Measurements from ENCODE around the gene CCDC89.
A peak's percentile ranks its signal among the peaks of the same experiment; 100 is the strongest.
"Not testable (repeated sequence)": the region's sequence is repeated elsewhere in the genome, so short reads cannot be mapped to it uniquely, and the experiment has no call there.

CCDC89 gene

DNA sequence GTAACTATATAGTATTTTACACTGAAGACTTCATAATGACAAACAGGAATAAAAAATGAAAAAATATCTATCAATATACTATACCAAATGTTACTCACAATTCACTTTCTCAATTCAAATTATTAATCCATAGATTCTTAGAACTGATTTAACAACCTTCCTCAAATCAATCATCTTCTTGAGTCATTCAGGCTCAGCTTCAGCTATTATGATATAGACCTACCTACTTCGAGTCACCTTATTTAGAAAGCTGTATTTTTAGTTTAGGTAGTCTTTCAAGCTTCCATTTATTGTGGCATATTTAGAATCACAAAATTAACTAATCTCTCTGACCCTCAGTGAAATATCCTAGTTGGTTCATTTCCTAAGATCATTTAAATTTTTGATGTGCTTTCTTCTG lies 29.2 kb downstream of the CCDC89 start:
- H3K9me3 Mint-ChIP-seq, result no peaks in the 10 kb centered on the region
- H3K4me1 Mint-ChIP-seq (ENCODE audit: low read depth in 2 of 2), result peaks cover 20 to 48% of the 10 kb centered on the region in 2 donors
- no peak for ATAC-seq (replicated peaks)
- H3K36me3 Mint-ChIP-seq (ENCODE audit: insufficient read depth), result peaks cover 70% of the 10 kb centered on the region
- no peak for DNase-seq
- no peak overlapping the region for H3K4me3 Mint-ChIP-seq
- H3K27me3 Mint-ChIP-seq, result no peaks in the 10 kb centered on the region
- peak overlapping the region; percentile 49 to 65 for H3K27ac Mint-ChIP-seq

DNA sequence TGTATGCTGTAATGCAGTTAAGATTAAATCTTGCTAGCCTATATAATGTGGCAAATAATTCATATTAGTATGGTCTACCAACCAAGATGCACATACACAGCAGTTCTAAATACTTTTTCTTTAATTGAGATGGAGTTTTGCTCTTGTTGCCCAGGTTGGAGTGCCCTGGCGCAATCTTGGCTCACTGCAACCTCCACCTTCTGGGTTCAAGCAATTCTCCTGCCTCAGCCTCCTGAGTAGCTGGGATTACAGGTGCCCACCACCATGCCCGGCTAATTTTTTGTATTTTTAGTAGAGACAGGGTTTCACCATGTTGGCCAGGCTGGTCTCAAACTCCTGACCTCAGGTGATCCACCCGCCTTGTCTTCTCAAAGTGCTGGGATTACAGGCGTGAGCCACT lies 31.7 kb downstream of the CCDC89 start:
- H3K27me3 Mint-ChIP-seq; DNase-seq; ATAC-seq (replicated peaks); H3K9me3 Mint-ChIP-seq; H3K4me3 Mint-ChIP-seq: not testable (repeated sequence)
- H3K36me3 Mint-ChIP-seq (ENCODE audit: insufficient read depth), result peaks cover 57% of the 10 kb centered on the region
- H3K4me1 Mint-ChIP-seq (ENCODE audit: low read depth in 2 of 2), result peaks cover 9 to 32% of the 10 kb centered on the region in 2 donors
- peak overlapping the region; percentile 49 to 71 for H3K27ac Mint-ChIP-seq

DNA sequence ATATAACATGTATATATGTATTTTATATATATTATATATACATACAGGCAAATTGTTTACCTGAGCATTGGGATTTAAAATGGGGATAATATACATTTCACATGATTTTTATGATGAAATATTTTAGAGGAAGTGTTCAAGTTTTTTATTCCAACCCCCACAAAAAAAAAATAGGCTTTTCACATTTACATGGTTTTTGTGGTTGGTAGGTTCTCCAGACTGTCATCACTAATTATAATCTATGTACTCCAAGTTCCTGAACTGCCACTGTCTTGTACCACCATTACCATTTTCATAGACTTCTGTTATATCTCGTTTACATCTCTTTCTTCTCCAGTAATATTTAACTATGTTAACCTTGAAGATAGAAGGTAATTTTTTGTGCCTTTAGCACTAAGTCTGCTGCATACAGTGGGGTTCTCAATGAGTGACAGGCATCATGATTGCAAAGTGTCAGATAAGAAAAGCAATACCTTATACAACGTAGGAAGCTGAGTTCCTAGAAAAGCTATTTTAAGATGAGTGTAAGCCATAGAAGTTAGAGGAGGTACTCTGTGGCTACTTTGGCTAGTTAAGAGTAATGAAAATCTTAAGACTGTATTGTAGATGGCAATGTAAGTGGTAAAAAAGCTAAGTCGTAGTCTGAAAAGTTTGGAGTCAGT lies 33.1 kb downstream of the CCDC89 start:
- ATAC-seq (replicated peaks), result no peak
- no peak overlapping the region for H3K4me3 Mint-ChIP-seq

DNA sequence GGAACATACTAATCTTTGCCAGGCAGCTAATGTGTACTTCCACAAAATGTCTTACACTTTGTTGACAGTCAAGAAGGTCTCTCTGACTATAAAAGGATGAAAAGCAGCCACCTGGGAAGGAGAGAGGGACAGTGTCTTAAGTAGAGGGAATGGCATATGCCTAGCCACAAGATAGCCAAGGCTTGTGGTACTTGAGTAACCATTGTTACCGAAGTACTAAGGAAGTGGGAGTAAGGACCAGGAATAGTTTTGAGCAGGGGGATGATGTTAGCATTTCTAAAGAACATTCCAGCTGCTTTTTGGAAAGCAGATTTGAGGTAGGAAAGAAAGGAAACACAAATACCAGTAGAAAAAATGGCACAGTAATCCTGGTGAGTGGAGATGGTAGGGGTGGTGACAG lies 34.9 kb downstream of the CCDC89 start:
- Mint-ChIP-seq H3K4me1 (ENCODE audit: low read depth in 2 of 2) (peaks cover 11 to 34% of the 10 kb centered on the region in 2 donors), H3K36me3 (ENCODE audit: insufficient read depth) (peaks cover 35% of the 10 kb centered on the region), H3K4me3 (no peak overlapping the region), H3K9me3 (no peaks in the 10 kb centered on the region), H3K27me3 (no peaks in the 10 kb centered on the region), H3K27ac (peak overlapping the region in 1 of 2 donors; percentile 38)
- no peak for ATAC-seq (replicated peaks)
- no peak for DNase-seq

More for the DNA sequence above, 33.1 kb downstream of the CCDC89 start:
- H3K4me1 Mint-ChIP-seq (ENCODE audit: low read depth in 2 of 2), result peaks cover 9 to 32% of the 10 kb centered on the region in 2 donors
- H3K27me3 Mint-ChIP-seq, result no peaks in the 10 kb centered on the region
- peaks cover 50% of the 10 kb centered on the region for H3K36me3 Mint-ChIP-seq (ENCODE audit: insufficient read depth)
- no peaks in the 10 kb centered on the region for H3K9me3 Mint-ChIP-seq
- DNase-seq, result no peak
- H3K27ac Mint-ChIP-seq, result peak overlapping the region; percentile 19 to 32

DNA sequence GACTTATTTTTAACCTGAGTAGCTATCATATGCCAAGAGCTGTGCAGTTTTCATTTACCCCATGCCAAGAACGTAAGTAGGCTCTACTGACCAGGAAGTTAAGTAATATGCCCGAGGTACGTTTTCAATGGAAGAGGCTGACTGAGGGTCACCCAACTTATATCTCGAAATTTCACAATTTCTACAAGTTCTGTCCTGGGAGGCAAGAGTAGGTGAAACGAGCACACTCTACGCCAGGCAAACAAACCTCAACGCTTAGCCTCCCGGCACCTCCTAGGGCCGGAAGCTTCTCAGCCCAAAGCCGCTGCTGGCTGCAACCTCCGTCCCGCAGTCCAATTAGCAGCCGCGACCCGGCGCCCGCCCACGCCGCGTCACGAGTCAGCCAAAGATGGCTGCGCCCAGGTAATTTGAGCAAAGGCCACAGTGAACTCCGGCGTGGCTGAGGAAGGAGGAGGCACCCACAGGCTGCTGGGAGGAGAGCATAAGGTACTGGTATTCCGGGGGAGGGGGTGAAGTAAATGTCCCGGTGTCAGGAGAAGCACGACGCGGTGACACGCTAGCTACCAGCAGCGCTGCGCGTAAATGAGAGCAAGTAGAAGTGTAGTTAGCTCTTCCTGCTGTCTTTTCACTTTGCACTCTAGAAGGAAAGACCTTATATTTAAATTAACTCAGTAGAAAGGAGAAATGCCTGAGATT lies 38.2 kb downstream of the CCDC89 start, which contains the start of gene TMEM126A:
TSS of gene TMEM126A (plus strand) at position 364 of the 696 bp plus-strand sequence. CDS start 2,289 bp downstream, outside the sequence.
- H3K9me3 Mint-ChIP-seq, result no peaks in the 10 kb centered on the region
- H3K36me3 Mint-ChIP-seq (ENCODE audit: insufficient read depth), result peaks cover 19% of the 10 kb centered on the region
- peak within 1 kb of the TSS; percentile 90 to 92 for H3K4me3 Mint-ChIP-seq
- DNase-seq, result peak; percentile 85 to 89 (median 86)
- H3K4me1 Mint-ChIP-seq (ENCODE audit: low read depth in 2 of 2), result peaks cover 8 to 24% of the 10 kb centered on the region in 2 donors
- H3K27ac Mint-ChIP-seq, result peak within 1 kb of the TSS; percentile 90 to 95
- H3K27me3 Mint-ChIP-seq, result peaks cover 20 to 25% of the 10 kb centered on the region in 2 donors
- peak; percentile 99 for ATAC-seq (replicated peaks)

DNA sequence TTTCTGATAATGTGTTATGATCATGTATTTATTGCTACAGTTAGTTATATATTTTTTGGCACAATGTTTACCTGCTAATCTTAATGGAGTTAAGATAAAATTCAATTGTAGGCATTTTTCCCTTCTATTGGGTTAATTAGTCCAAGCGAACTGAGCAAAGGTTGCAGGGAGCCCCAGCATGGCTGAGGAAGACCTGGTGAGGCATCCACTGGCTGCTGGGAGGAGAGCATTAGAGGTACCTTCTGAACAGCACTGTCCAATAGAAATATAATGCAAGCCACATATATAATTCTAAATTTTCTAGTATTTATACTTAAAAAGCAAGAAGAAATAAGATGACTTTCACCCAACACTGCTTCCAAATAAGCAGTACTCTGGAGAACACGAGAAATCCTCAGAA lies 38.9 kb downstream of the CCDC89 start:
- peaks cover 21 to 32% of the 10 kb centered on the region in 2 donors for H3K27me3 Mint-ChIP-seq
- peak overlapping the region; percentile 90 to 92 for H3K4me3 Mint-ChIP-seq
- no peaks in the 10 kb centered on the region for H3K9me3 Mint-ChIP-seq
- H3K36me3 Mint-ChIP-seq (ENCODE audit: insufficient read depth), result peaks cover 19% of the 10 kb centered on the region
- H3K27ac Mint-ChIP-seq, result peak overlapping the region; percentile 90 to 95
- DNase-seq, result no peak
- peaks cover 5 to 20% of the 10 kb centered on the region in 2 donors for H3K4me1 Mint-ChIP-seq (ENCODE audit: low read depth in 2 of 2)
- ATAC-seq (replicated peaks), result no peak

DNA sequence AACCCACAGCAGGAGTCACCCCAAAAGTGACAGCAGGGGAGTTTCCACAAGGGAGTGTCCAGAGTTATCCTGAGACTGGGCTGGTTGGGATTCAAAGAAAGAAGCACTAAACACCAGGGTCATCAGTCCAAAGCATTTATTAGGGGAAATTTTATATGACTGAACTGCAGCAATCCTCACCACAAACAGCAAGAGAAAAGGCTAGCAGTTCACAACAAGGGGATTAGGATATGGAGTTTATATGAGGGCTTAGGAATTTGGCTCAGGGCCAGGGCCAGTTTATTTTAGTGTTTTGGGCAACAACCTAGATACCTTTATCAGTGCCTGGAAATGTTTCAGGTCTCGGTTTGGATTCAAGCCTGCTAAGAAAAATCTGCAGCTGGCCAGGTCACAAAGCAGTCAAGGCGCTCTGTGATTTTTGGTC lies 42.8 kb downstream of the CCDC89 start:
- no peak overlapping the region for H3K4me3 Mint-ChIP-seq
- peaks cover 6% of the 10 kb centered on the region for H3K36me3 Mint-ChIP-seq (ENCODE audit: insufficient read depth)
- no peak overlapping the region for H3K27ac Mint-ChIP-seq
- H3K4me1 Mint-ChIP-seq (ENCODE audit: low read depth in 2 of 2), result peaks cover 2 to 5% of the 10 kb centered on the region in 2 donors
- H3K9me3 Mint-ChIP-seq, result no peaks in the 10 kb centered on the region
- DNase-seq (no peak), ATAC-seq (replicated peaks) (no peak)
- peaks cover 21 to 33% of the 10 kb centered on the region in 2 donors for H3K27me3 Mint-ChIP-seq

DNA sequence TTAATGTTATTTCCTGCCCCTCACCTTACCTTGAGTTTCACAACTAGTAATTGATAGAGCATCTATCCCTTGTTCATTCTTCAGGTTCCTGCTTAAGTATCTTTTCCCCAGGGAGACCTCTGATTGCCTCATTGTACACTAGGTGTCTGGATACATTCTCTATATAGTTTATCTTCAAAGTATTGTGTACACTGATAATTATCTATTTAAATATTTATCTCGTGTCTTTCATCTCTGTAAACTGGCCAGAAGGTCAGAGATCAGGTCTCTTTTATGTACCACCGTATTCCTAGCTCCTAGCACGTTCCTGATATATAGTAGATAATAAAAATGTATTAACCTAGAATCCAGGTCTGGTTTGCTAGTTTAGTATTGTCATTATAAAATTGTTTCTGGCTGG lies 51.2 kb downstream of the CCDC89 start:
- H3K27ac Mint-ChIP-seq, result no peak overlapping the region
- ATAC-seq (replicated peaks) (no peak), DNase-seq (no peak)
- H3K27me3 Mint-ChIP-seq, result no peaks in the 10 kb centered on the region
- no peaks in the 10 kb centered on the region for H3K9me3 Mint-ChIP-seq
- H3K4me1 Mint-ChIP-seq (ENCODE audit: low read depth in 2 of 2), result peaks cover 0 to under 1% of the 10 kb centered on the region in 2 donors
- no peak overlapping the region for H3K4me3 Mint-ChIP-seq
- peaks cover 25% of the 10 kb centered on the region for H3K36me3 Mint-ChIP-seq (ENCODE audit: insufficient read depth)

Data from effector memory CD8-positive, alpha-beta T cell (primary cell).